NOMO-1 (cell line): Measurements from ENCODE around the gene LYST.
A peak's percentile ranks its signal among the peaks of the same experiment; 100 is the strongest.
"Not testable (repeated sequence)": the region's sequence is repeated elsewhere in the genome, so short reads cannot be mapped to it uniquely, and the experiment has no call there.

Experiments
- DNase-seq, 2 experiments: peaks; one replicate each; lab custom pipeline; 2025; ENCODE audit not compliant: unreplicated experiment in 2 of 2; lab: John Stamatoyannopoulos, UW

Gene LYST

GRCh38 chr1:235643837-235644692 lies 222.6 kb downstream of the LYST start:
- no peak for DNase-seq

DNA sequence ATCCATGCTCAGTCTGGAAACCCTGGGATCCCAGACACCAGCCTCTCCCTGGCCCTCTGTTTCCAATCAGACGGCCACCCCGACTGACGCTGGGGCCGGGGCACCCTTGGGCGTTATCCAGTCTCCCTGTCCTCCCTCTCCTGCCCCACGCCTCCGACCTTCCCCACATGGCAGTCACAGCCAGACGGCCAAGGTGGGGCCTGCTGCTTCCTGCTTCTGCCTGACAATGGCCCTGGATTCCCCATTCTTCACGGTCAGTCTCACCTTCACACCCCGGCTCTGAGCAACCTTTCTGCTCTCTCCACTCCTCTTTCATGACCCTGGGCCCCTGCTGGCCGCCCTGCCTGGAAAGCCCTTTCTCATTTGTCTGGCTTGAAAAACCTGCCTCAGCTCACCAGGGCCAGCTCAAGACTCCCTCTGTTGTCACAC lies 223.7 kb downstream of the LYST start:
- no peak for DNase-seq

- peak; percentile 56 to 64 for DNase-seq
Measured at GRCh38 chr1:235642011-235642942, 224.4 kb downstream of the LYST start.

DNA sequence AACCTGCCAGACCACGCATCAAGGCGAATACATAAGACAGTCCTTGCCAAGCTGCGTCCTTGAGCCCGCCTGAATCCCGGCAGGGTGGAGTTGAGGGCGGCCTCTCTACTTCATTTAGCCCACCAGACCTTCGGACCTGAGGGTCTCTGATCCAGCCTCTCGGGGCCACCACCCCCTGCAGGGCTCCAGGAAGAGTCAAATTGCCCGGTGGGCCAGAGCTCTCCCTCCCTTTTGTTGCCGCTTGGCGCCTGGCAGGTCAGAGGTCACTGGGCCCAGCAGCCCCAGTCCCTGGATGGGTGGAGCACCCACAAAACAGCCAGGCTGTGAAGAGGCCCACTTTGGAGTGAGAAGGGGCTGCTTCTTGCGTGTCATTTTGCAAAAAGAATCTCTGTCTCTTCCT lies 226.1 kb downstream of the LYST start:
- no peak for DNase-seq

GRCh38 chr1:235639226-235640205 lies 227.2 kb downstream of the LYST start:
- no peak for DNase-seq

DNA sequence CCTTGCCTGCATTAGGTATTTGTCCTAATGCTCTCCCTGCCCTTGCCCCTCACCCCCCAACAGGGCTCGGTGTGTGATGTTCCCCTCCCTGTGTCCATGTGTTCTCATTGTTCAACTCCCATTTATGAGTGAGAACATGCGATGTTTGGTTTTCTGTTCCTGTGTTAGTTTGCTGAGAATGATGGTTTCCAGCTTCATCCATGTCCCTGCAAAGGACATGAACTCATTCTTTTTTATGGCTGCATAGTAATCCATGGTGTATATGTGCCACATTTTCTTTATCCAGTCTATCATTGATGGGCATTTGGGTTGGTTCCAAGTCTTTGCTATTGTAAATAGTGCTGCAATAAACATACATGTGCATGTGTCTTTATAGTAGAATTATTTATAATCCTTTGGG lies 228.1 kb downstream of the LYST start:
- not testable (repeated sequence) for DNase-seq

DNA sequence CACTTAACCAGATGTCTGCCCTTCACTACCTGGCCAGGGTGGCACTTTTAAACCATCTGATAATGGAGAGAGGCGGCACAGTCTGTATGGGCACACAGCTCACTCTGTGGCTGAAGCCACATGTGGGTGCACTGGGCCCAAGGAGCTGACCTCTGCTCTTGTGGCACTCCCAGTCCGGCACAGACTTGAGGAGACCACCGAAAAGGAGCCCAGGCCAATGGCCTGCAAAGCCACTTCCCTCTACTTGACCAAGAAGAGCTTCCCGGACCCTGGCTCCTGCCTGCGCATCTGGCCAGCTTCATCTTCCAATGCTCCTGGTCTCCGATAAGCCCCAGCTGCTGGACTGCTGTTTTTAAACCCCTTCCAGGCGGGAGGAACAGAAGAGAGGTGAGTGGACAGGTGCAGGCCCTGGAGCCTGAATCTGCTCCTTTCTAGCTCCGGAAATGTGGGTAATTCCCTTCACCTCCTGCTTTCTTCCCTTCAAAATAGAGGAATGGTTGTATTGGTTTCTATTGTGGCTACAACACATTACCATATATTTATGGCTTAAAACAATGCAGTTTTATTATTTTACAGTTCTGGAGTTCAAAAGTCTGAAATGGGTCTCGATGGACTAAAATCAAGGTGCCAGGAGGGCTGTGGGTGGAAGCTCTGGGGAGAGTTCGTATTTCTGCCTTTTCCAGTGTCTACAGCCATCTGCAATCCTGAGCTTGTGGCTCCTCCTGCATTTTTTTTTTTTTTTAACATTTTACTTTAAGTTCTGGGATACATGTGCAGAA lies 228.8 kb downstream of the LYST start:
- no peak for DNase-seq

GRCh38 chr1:235635938-235636662 lies 230.6 kb downstream of the LYST start:
- no peak for DNase-seq

DNA sequence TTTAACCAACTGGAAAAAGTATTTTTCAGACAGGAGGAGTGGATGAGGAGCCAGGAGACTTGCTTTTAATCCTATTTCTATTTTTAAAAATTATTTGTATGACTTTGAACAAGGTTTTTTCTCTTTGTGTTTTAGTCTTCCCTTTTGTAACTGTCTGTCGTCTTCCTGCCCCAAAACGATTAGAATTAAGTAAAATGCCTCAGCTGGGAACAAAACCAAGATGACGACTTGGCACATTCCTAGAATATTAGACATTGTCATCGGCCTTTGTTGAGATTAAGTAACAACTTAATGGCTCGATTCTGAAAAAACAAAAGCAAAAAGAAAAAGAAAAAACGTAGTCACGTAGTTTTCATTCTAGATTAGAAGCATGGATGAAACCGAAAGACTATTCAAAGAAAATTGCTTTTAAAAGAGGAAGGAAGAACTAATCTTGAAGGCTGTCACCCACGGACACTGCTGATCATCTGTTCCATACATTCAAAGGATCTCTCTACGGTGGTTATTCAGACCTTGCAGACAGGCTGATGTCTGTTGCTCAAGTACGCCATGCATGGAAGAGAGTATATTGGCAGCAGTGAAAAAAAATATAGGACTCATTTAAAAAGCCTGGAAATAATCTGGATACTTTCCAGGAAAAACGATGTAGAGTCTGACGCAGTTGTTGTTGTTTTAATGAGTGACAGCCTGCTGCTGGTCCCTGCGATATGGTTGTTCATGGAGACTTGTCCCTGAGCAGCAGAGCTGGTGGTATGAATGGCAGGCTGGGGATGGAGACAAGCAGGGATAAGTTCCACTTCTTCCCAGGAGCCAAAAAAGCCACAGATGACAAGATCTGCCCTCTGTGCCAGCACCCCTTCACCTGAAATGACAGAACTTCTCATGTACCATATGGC lies 234.0 kb downstream of the LYST start:
- peak; percentile 24 to 95 for DNase-seq

DNA sequence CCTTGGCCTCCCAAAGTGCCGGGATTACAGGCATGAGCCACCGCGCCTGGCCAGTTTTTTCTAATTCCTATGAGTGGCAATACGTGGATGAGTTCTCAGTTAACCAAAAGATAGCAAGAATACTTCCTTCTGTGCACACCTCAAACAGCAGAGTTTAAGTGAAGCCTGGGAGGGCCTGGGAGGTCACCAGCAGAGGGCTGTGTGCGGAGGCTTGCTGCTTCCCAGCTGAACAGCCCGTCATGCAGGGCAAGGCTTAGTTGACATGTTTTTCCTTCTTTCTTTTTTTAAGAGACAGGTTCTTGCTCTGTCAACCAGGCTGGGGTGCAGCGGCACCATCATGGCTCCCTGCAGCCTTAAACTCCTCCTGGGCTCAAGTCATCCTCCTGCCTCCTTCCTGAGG lies 234.9 kb downstream of the LYST start:
- DNase-seq: no peak

GRCh38 chr1:235628316-235629005 lies 238.2 kb downstream of the LYST start:
- DNase-seq: no peak

DNA sequence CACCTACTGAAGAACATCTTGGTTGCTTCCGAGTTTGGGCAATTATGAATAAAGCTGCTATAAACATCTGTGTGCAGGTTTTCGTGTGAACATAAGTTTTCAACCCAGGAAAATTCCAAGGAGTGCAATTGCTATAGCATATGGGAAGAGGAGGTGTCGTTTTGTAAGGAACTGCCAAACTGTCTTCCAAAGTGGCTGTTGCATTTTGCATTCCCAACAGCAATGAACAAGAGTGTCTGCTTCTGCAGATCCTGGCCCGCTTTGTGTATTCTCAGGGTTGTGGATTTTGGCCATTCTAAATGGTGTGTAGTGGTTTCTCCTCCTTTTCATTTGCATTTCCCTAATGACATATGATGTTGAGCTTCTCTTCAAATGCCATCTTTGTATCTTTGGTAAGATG lies 240.9 kb downstream of the LYST start:
- DNase-seq: no peak

DNA sequence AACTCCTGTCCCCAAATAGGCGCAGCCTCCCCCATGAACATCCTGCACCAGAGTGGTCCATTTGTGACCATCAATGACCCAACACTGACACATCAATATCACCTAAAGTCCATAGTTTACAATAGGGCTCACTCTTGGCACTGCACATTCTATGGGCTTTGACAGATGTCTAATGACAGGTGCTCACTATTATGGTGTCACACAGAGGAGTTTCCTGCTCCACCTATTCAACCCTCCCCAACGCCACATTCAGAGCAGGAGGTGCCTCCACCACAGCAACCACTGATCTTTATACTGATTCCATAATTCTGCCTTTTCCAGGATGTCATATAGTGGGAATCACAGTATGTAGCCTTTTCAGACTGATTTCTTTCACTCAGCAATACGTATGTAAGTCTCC lies 241.4 kb downstream of the LYST start:
- no peak for DNase-seq

GRCh38 chr1:235624721-235625333 lies 241.9 kb downstream of the LYST start:
- DNase-seq: no peak

DNA sequence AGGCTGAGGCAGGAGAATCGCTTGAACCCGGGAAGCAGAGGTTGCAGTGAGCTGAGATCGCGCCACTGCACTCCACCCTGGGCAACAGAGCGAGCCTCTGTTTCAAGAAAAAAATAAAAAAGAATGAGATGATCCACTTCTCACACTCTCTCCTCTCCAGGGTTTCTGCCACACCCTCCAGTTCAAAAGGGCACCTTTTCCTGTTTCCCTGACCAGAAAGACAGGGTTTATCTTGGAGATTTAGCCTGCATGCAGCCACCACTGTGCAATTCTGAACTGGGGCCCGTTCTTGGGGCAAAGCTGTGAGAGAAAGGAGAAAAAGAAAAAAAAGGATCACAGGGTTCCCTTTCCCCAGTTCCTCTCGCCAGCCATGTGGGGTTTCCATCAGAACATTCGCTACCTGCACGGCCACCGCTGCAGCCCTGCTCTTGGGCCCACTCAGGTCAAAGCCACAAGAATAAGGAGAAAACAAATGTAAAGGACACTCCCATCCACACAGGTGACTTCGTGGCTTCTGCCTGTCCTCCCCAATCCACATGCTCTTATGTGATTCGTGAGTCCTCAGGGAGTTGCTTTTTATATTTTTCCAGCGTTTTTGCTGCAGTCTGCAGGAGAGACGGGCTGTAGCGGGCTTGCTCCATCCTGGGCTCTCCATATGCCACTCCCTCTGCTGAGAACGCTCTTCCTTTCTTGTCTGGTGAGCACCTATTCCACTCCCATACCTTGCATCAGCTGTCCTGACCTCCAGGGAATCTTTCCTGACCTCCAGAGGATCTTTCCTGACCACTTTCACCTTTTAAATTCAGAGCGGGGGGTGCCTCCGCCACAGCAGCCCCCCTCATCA lies 243.5 kb downstream of the LYST start:
- DNase-seq: no peak

- not testable (repeated sequence) for DNase-seq
Measured at GRCh38 chr1:235619149-235619548, 247.6 kb downstream of the LYST start.
